H9 (cell line): Measurements from ENCODE around the gene SATB2. TPM values are rescaled to one million over a fixed set of nuclear protein-coding genes. Genes with fewer than 3 reads are reported as not detected.
A peak's percentile ranks its signal among the peaks of the same experiment; 100 is the strongest.

Experiments
- DNase-seq: peaks from one replicate; pipeline ENCODE4 v3.0.0-alpha.2; 2017
- H2AFZ ChIP-seq: one replicate; pipeline ENCODE4 v1.6.1; 2013; ENCODE audit warnings: mild to moderate bottlenecking, low read length, control low read depth, moderate library complexity
- H2AK5ac ChIP-seq: 2 replicates; pipeline ENCODE4 v1.6.1; 2013; ENCODE audit warnings: low read length, control low read depth, mixed read lengths; ENCODE audit not compliant: insufficient read length
- H2BK120ac ChIP-seq: one replicate; pipeline ENCODE4 v1.6.1; 2013; ENCODE audit warnings: low read depth, mild to moderate bottlenecking, low read length, control low read depth, inconsistent platforms; ENCODE audit not compliant: poor library complexity, severe bottlenecking
- H2BK12ac ChIP-seq: 2 replicates; pipeline ENCODE4 v1.6.1; 2013; ENCODE audit warnings: low read length, control low read depth, mixed read lengths, low read depth; ENCODE audit not compliant: insufficient read length
- H2BK15ac ChIP-seq: 2 replicates; pipeline ENCODE4 v1.6.1; 2013; ENCODE audit warnings: low read depth, low read length, control low read depth
- H2BK20ac ChIP-seq: one replicate; pipeline ENCODE4 v1.6.1; 2013; ENCODE audit warnings: low read depth, mild to moderate bottlenecking, low read length, control low read depth, inconsistent platforms; ENCODE audit not compliant: poor library complexity, severe bottlenecking
- H2BK5ac ChIP-seq: 2 replicates; pipeline ENCODE4 v1.6.1; 2013; ENCODE audit warnings: low read length, control low read depth, mixed read lengths; ENCODE audit not compliant: insufficient read length
- H3K14ac ChIP-seq: 2 replicates; pipeline ENCODE4 v1.6.1; 2013; ENCODE audit warnings: low read length, control low read depth; ENCODE audit not compliant: insufficient read depth
- H3K18ac ChIP-seq: 2 replicates; pipeline ENCODE4 v1.6.1; 2013; ENCODE audit warnings: low read depth, mild to moderate bottlenecking, mixed read lengths, low read length, control low read depth; ENCODE audit not compliant: insufficient read length
- H3K23ac ChIP-seq: 2 replicates; pipeline ENCODE4 v1.6.1; 2013; ENCODE audit warnings: low read length, control low read depth, mixed read lengths, low read depth; ENCODE audit not compliant: insufficient read length
- H3K23me2 ChIP-seq: 2 replicates; pipeline ENCODE4 v1.6.1; 2013; ENCODE audit warnings: low read depth, mild to moderate bottlenecking, mixed read lengths, low read length, control low read depth; ENCODE audit not compliant: insufficient read length, poor library complexity, severe bottlenecking
- H3K27ac ChIP-seq: 2 replicates; pipeline ENCODE4 v1.5.1; 2013; ENCODE audit warnings: low read length, control low read depth, mixed read lengths, low read depth; ENCODE audit not compliant: insufficient read length
- H3K27me3 ChIP-seq: 2 replicates; pipeline ENCODE4 v1.6.1; 2013; ENCODE audit warnings: low read length, control low read depth, inconsistent platforms; ENCODE audit not compliant: insufficient read depth
- H3K4ac ChIP-seq: 2 replicates; pipeline ENCODE4 v1.6.1; 2013; ENCODE audit warnings: low read depth, mild to moderate bottlenecking, control low read depth, inconsistent platforms, low read length, moderate library complexity
- H3K4me1 ChIP-seq: 2 replicates; pipeline ENCODE4 v1.6.1; 2013; ENCODE audit warnings: low read length, control low read depth, inconsistent platforms; ENCODE audit not compliant: insufficient read depth
- H3K4me2 ChIP-seq: 2 replicates; pipeline ENCODE4 v1.6.1; 2013; ENCODE audit warnings: low read length, control low read depth, mixed read lengths; ENCODE audit not compliant: insufficient read length, insufficient read depth
- H3K56ac ChIP-seq: 2 replicates; pipeline ENCODE4 v1.6.1; 2013; ENCODE audit warnings: low read depth, mild to moderate bottlenecking, mixed read lengths, low read length, control low read depth; ENCODE audit not compliant: insufficient read length
- H3K79me1 ChIP-seq: 2 replicates; pipeline ENCODE4 v1.6.1; 2013; ENCODE audit warnings: low read depth, mild to moderate bottlenecking, moderate library complexity, low read length, control low read depth, inconsistent platforms; ENCODE audit not compliant: insufficient read depth, poor library complexity, severe bottlenecking
- H3K79me2 ChIP-seq: 2 replicates; pipeline ENCODE4 v1.6.1; 2013; ENCODE audit warnings: low read length, control low read depth, inconsistent platforms; ENCODE audit not compliant: insufficient read depth
- H3K9ac ChIP-seq: 2 replicates; pipeline ENCODE4 v1.6.1; 2013; ENCODE audit warnings: low read length, control low read depth, mixed read lengths; ENCODE audit not compliant: insufficient read length; ENCODE audit errors: extremely low read depth
- H3K9me3 ChIP-seq: one replicate; pipeline ENCODE4 v1.6.1; 2013; ENCODE audit warnings: low read depth, low read length, inconsistent platforms; ENCODE audit not compliant: control insufficient read depth
- H3T11ph ChIP-seq: one replicate; pipeline ENCODE4 v1.6.1; 2013; ENCODE audit warnings: mild to moderate bottlenecking, low read length, control low read depth, inconsistent platforms
- H4K20me1 ChIP-seq: one replicate; pipeline ENCODE4 v1.6.1; 2013; ENCODE audit not compliant: control insufficient read depth, insufficient read length, insufficient read depth
- H4K5ac ChIP-seq: 2 replicates; pipeline ENCODE4 v1.6.1; 2013; ENCODE audit warnings: low read depth, mild to moderate bottlenecking, mixed read lengths, low read length, control low read depth; ENCODE audit not compliant: insufficient read length
- H4K8ac ChIP-seq: replicated peaks from 2 replicates; pipeline ENCODE4 v1.6.1; 2013; ENCODE audit warnings: low read length, control low read depth, mixed read lengths, low read depth; ENCODE audit not compliant: insufficient read length
- H4K91ac ChIP-seq: 2 replicates; pipeline ENCODE4 v1.6.1; 2013; ENCODE audit warnings: low read depth, mild to moderate bottlenecking, moderate library complexity, mixed read lengths, low read length, control low read depth; ENCODE audit not compliant: insufficient read length
- H3K27ac Mint-ChIP-seq, 3 experiments: 2 replicates in 2 of 3; 3 replicates in 1 of 3; pipeline ENCODE4 v1.8.0; 2020 to 2021; ENCODE audit warnings: mixed read lengths in 3 of 3, mild to moderate bottlenecking in 1 of 3, moderate library complexity in 1 of 3
- H3K27me3 Mint-ChIP-seq: 2 replicates; pipeline ENCODE4 v1.8.0; 2021; ENCODE audit warnings: low read depth, mild to moderate bottlenecking, moderate library complexity, mixed read lengths
- H3K36me3 Mint-ChIP-seq, 3 experiments: 2 replicates in 2 of 3; 3 replicates in 1 of 3; pipeline ENCODE4 v1.8.0; 2020 to 2021; ENCODE audit warnings: low read depth in 3 of 3, mixed read lengths in 3 of 3; ENCODE audit not compliant: insufficient read depth in 1 of 3
- H3K4me1 Mint-ChIP-seq, 2 experiments: 2 replicates each; pipeline ENCODE4 v1.8.0; 2020; ENCODE audit warnings: mixed read lengths in 2 of 2
- H3K4me3 Mint-ChIP-seq, 2 experiments: 2 replicates in 1 of 2; 3 replicates in 1 of 2; pipeline ENCODE4 v1.8.0; 2020 to 2021; ENCODE audit warnings: mild to moderate bottlenecking in 2 of 2, mixed read lengths in 2 of 2, moderate library complexity in 1 of 2
- H3K9me3 Mint-ChIP-seq, 2 experiments: 2 replicates in 1 of 2; 3 replicates in 1 of 2; pipeline ENCODE4 v1.8.0; 2020; ENCODE audit warnings: mild to moderate bottlenecking in 2 of 2, mixed read lengths in 2 of 2, moderate library complexity in 1 of 2
- WGBS: extraction: QIAGEN DNeasy Blood & Tissue Kit; methylation state at CpG from one replicate; pipeline ENCODE4 v1.1.7; 2013; ENCODE audit warnings: missing lambda C conversion rate, low lambda C conversion rate, mixed read lengths; ENCODE audit not compliant: insufficient read length; ENCODE audit errors: extremely low coverage; 5-methylcytosine and 5-hydroxymethylcytosine counted together
- total RNA-seq: library from RNA; stranded (reverse); gene quantifications from 2 replicates; pipeline ENCODE4 v1.2.1, GENCODE V29; 2021
- TF ChIP-seq, protein P1 (sequence below): fragments of 200-600 bp; sonication (generic); conservative IDR thresholded peaks from 3 replicates; pipeline ENCODE4 v1.8.0; 2021; ENCODE audit warnings: antibody characterized with exemption, mild to moderate bottlenecking

Gene SATB2
- total RNA-seq, 1 experiment from 2014 or later = 23.8 TPM

DNA sequence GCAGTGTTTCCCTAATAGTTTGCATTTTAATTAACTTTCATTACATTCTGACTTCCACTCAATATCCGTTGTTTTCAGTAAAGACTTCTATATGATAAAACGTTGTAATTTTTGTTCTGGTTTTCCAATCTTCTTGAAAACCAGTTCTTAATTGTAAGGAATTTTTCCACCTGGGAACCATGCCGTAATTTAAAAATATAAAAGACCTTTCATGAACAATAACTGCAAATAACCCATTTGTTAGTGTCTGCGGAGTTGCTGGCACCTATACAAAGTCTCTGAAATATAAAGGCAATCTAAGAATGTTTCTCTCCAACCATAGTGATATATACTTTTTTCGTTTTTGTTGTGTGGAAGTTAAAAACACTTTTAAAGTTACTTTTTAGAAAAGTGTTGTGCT is 7.7 kb upstream of the SATB2 start:
- H2BK20ac ChIP-seq = no peak overlapping the region
- H3K56ac ChIP-seq = no peak overlapping the region
- no peak overlapping the region for H2BK12ac ChIP-seq
- Mint-ChIP-seq H3K36me3 (no peaks in the 10 kb centered on the region; a peak in 1 of 7 replicates), H3K4me3 (peak overlapping the region in 1 of 2 experiments; percentile 70; a peak in 1 of 5 replicates), H3K27me3 (peaks cover 98% of the 10 kb centered on the region), H3K9me3 (peaks cover 0 to 2% of the 10 kb centered on the region in 2 experiments; a peak in 1 of 5 replicates), H3K4me1 (peaks cover 52 to 61% of the 10 kb centered on the region in 2 experiments), H3K27ac (no peak overlapping the region)
- H3K18ac ChIP-seq = no peak overlapping the region
- no peak overlapping the region for H3K23ac ChIP-seq
- no peak overlapping the region for H4K5ac ChIP-seq
- no CpG with 5 or more reads among the region's 5 CpGs for WGBS
- no peak overlapping the region for H3K14ac ChIP-seq
- no peak overlapping the region for H3K4ac ChIP-seq
- peaks cover 72% of the 10 kb centered on the region for H3K27me3 ChIP-seq
- H3K23me2 ChIP-seq = peaks cover 31% of the 10 kb centered on the region
- H2BK120ac ChIP-seq = no peak overlapping the region
- no peak overlapping the region for H4K8ac ChIP-seq
- H3K4me1 ChIP-seq = peaks cover 4% of the 10 kb centered on the region; the same call in 1 of the 2 replicates
- H2AFZ ChIP-seq = no peak overlapping the region
- H2BK15ac ChIP-seq = no peak overlapping the region
- no peak for DNase-seq
- H3K9me3 ChIP-seq = no peaks in the 10 kb centered on the region
- H3T11ph ChIP-seq = no peak overlapping the region
- no peak overlapping the region for H4K91ac ChIP-seq
- H3K27ac ChIP-seq = no peak overlapping the region
- H3K79me2 ChIP-seq = no peaks in the 10 kb centered on the region
- no peaks in the 10 kb centered on the region for H3K79me1 ChIP-seq
- H2AK5ac ChIP-seq = no peak overlapping the region
- TF ChIP-seq, protein P1, sequence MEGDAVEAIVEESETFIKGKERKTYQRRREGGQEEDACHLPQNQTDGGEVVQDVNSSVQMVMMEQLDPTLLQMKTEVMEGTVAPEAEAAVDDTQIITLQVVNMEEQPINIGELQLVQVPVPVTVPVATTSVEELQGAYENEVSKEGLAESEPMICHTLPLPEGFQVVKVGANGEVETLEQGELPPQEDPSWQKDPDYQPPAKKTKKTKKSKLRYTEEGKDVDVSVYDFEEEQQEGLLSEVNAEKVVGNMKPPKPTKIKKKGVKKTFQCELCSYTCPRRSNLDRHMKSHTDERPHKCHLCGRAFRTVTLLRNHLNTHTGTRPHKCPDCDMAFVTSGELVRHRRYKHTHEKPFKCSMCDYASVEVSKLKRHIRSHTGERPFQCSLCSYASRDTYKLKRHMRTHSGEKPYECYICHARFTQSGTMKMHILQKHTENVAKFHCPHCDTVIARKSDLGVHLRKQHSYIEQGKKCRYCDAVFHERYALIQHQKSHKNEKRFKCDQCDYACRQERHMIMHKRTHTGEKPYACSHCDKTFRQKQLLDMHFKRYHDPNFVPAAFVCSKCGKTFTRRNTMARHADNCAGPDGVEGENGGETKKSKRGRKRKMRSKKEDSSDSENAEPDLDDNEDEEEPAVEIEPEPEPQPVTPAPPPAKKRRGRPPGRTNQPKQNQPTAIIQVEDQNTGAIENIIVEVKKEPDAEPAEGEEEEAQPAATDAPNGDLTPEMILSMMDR = no peak
- no peak overlapping the region for H3K9ac ChIP-seq
- H3K4me2 ChIP-seq = no peak overlapping the region
- H4K20me1 ChIP-seq = no peaks in the 10 kb centered on the region
- H2BK5ac ChIP-seq = no peak overlapping the region
